Trophoblast cell (in vitro differentiated cells and primary cell): ENCODE measurements around the gene MCEE.

Experiments used
- DNase-seq, 2 donors: peaks; one replicate each; pipeline ENCODE4 v3.0.0-alpha.2; 2016
- H2AFZ ChIP-seq: 2 replicates; pipeline ENCODE4 v1.6.1; 2013; ENCODE audit warnings: low read length, moderate library complexity, mild to moderate bottlenecking; ENCODE audit not compliant: insufficient read depth, poor library complexity
- H2AK5ac ChIP-seq: 2 replicates; pipeline ENCODE4 v1.6.1; 2013; ENCODE audit warnings: mild to moderate bottlenecking, low read length
- H2BK120ac ChIP-seq: 2 replicates; pipeline ENCODE4 v1.6.1; 2013; ENCODE audit warnings: low read length, mild to moderate bottlenecking, moderate library complexity; ENCODE audit not compliant: insufficient read depth, poor library complexity
- H2BK12ac ChIP-seq: 2 replicates; pipeline ENCODE4 v1.6.1; 2013; ENCODE audit warnings: mild to moderate bottlenecking, low read length, moderate library complexity
- H2BK5ac ChIP-seq: 2 replicates; pipeline ENCODE4 v1.6.1; 2013; ENCODE audit warnings: low read length, low read depth, moderate library complexity, mild to moderate bottlenecking; ENCODE audit not compliant: poor library complexity
- H3K14ac ChIP-seq: 2 replicates; pipeline ENCODE4 v1.6.1; 2013; ENCODE audit warnings: mild to moderate bottlenecking, low read length
- H3K18ac ChIP-seq: 2 replicates; pipeline ENCODE4 v1.6.1; 2013; ENCODE audit warnings: mild to moderate bottlenecking, low read length
- H3K23ac ChIP-seq: 2 replicates; pipeline ENCODE4 v1.6.1; 2013; ENCODE audit warnings: low read length
- H3K27ac ChIP-seq: 2 replicates; pipeline ENCODE4 v1.5.1; 2013; ENCODE audit warnings: low read depth, mild to moderate bottlenecking, inconsistent platforms, low read length, moderate library complexity
- H3K27me3 ChIP-seq: 2 replicates; pipeline ENCODE4 v1.6.1; 2013; ENCODE audit warnings: inconsistent platforms, mild to moderate bottlenecking, low read length, moderate library complexity; ENCODE audit not compliant: insufficient read depth
- H3K36me3 ChIP-seq, 2 experiments: 1 replicate in 1 of 2; 2 replicates in 1 of 2; pipeline ENCODE4 v1.6.1; 2013; ENCODE audit warnings: low read length in 2 of 2, mild to moderate bottlenecking in 2 of 2, moderate library complexity in 1 of 2; ENCODE audit not compliant: insufficient read depth in 2 of 2, control insufficient read depth in 1 of 2
- H3K4ac ChIP-seq: 2 replicates; pipeline ENCODE4 v1.6.1; 2013; ENCODE audit warnings: low read depth, mild to moderate bottlenecking, low read length, moderate library complexity
- H3K4me1 ChIP-seq, 2 experiments: 1 replicate in 1 of 2; 2 replicates in 1 of 2; pipeline ENCODE4 v1.6.1; 2013; ENCODE audit warnings: low read length in 2 of 2, mild to moderate bottlenecking in 2 of 2, moderate library complexity in 1 of 2; ENCODE audit not compliant: insufficient read depth in 2 of 2, control insufficient read depth in 1 of 2
- H3K4me2 ChIP-seq: 2 replicates; pipeline ENCODE4 v1.6.1; 2013; ENCODE audit warnings: inconsistent platforms, mild to moderate bottlenecking, low read length, moderate library complexity
- H3K4me3 ChIP-seq: 2 replicates; pipeline ENCODE4 v1.5.1; 2013; ENCODE audit warnings: mild to moderate bottlenecking, low read depth, low read length, inconsistent platforms
- H3K79me1 ChIP-seq: one replicate; pipeline ENCODE4 v1.6.1; 2013; ENCODE audit warnings: low read length
- H3K79me2 ChIP-seq: 2 replicates; pipeline ENCODE4 v1.6.1; 2013; ENCODE audit warnings: low read length, mild to moderate bottlenecking; ENCODE audit not compliant: control insufficient read depth, insufficient read depth, poor library complexity
- H3K9ac ChIP-seq: 2 replicates; pipeline ENCODE4 v1.6.1; 2013; ENCODE audit warnings: mild to moderate bottlenecking, low read length
- H3K9me3 ChIP-seq: 2 replicates; pipeline ENCODE4 v1.6.1; 2013; ENCODE audit warnings: low read depth, mild to moderate bottlenecking, control low read depth, inconsistent platforms, low read length; ENCODE audit not compliant: insufficient read depth
- H4K12ac ChIP-seq: 2 replicates; pipeline ENCODE4 v1.6.1; 2013; ENCODE audit warnings: low read depth, mild to moderate bottlenecking, low read length, moderate library complexity
- H4K8ac ChIP-seq: 2 replicates; pipeline ENCODE4 v1.6.1; 2013; ENCODE audit warnings: low read depth, mild to moderate bottlenecking, low read length, moderate library complexity
- H4K91ac ChIP-seq: one replicate; pipeline ENCODE4 v1.6.1; 2013; ENCODE audit warnings: low read depth, mild to moderate bottlenecking, low read length, moderate library complexity
- WGBS: extraction: QIAGEN DNeasy Blood & Tissue Kit; methylation state at CpG from one replicate; pipeline ENCODE4 v1.1.7; 2013; ENCODE audit warnings: missing lambda C conversion rate; ENCODE audit not compliant: insufficient read length, insufficient coverage; ENCODE audit errors: extremely low coverage; 5-methylcytosine and 5-hydroxymethylcytosine counted together

The MCEE gene

DNA sequence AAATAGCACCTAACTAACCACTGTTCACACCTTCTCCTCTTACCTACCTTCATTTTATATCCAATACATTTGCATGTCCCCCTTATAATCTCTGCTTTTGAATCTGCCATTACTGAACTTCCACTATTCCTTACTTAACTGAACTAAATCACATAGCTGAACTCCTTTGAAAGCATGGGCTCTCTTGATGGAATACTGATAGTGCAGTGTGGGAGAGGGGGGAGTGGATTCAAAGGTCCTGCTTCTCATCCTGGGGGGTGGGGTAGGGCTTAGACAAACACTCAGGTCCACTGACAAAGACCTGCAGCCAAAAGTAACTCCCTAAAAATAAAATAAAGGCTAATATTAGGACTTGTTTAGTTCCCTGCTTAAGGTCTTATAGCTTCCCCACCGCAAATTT lies 8.6 kb downstream of the MCEE start:
- Histone ChIP-seq H3K4ac (no peak overlapping the region), H2BK12ac (no peak overlapping the region), H3K14ac (no peak overlapping the region), H3K23ac (no peak overlapping the region), H4K12ac (no peak overlapping the region), H2BK5ac (no peak overlapping the region), H3K79me1 (no peaks in the 10 kb centered on the region), H3K36me3 (peaks cover 13 to 26% of the 10 kb centered on the region in 2 experiments), H2AFZ (no peak overlapping the region), H3K79me2 (no peaks in the 10 kb centered on the region), H3K4me1 (peaks cover 2% of the 10 kb centered on the region in 2 experiments), H3K27me3 (no peaks in the 10 kb centered on the region), H4K91ac (no peak overlapping the region), H3K27ac (no peak overlapping the region), H4K8ac (no peak overlapping the region), H3K4me2 (no peak overlapping the region), H3K18ac (no peak overlapping the region), H3K4me3 (no peak overlapping the region), H2AK5ac (no peak overlapping the region), H3K9ac (no peak overlapping the region), H3K9me3 (peaks cover 4% of the 10 kb centered on the region), H2BK120ac (no peak overlapping the region)
- DNase-seq: no peak
- whole genome bisulfite sequencing: no CpG with 5 or more reads among the region's 1 CpG

DNA sequence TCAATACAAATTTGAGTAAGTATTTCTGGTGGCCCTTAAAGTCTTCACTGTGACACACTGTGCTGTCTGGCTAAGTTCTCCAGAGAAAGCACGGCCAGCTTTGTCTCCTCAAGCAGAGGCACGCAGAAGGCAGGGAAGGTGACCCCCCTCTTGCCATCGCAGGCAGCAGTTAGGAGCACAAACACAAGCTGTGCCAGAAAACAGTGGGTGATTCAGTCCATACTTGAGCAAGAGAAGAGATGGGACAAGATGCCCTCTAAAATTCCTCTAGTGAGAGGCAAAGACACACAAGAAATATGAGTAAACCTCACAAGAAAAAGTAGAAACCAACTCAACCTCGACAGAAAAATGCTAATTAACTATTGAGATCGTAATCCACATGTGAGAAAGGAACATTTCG lies 9.8 kb downstream of the MCEE start:
- H4K8ac ChIP-seq: no peak overlapping the region
- no peak overlapping the region for H4K91ac ChIP-seq
- no peak overlapping the region for H2BK5ac ChIP-seq
- no peak overlapping the region for H3K9ac ChIP-seq
- H3K4me3 ChIP-seq: no peak overlapping the region
- H2BK12ac ChIP-seq: no peak overlapping the region
- H3K79me2 ChIP-seq: no peaks in the 10 kb centered on the region
- H2AK5ac ChIP-seq: no peak overlapping the region
- H3K36me3 ChIP-seq: peaks cover 14 to 27% of the 10 kb centered on the region in 2 experiments
- no peak overlapping the region for H3K4ac ChIP-seq
- no peak overlapping the region for H3K4me2 ChIP-seq
- no peak overlapping the region for H3K14ac ChIP-seq
- no peak overlapping the region for H3K18ac ChIP-seq
- no CpG with 5 or more reads among the region's 6 CpGs for WGBS
- no peak for DNase-seq
- H3K79me1 ChIP-seq: no peaks in the 10 kb centered on the region
- no peak overlapping the region for H2AFZ ChIP-seq
- no peak overlapping the region for H3K23ac ChIP-seq
- no peaks in the 10 kb centered on the region for H3K27me3 ChIP-seq
- peaks cover 4% of the 10 kb centered on the region for H3K9me3 ChIP-seq
- no peak overlapping the region for H3K27ac ChIP-seq
- H3K4me1 ChIP-seq: no peaks in the 10 kb centered on the region
- no peak overlapping the region for H4K12ac ChIP-seq
- H2BK120ac ChIP-seq: no peak overlapping the region

- Histone ChIP-seq H2BK5ac (no peak overlapping the region), H3K23ac (no peak overlapping the region), H3K36me3 (peaks cover 17 to 25% of the 10 kb centered on the region in 2 experiments), H3K27me3 (no peaks in the 10 kb centered on the region), H3K9ac (no peak overlapping the region), H2AK5ac (no peak overlapping the region), H3K14ac (no peak overlapping the region), H3K9me3 (peaks cover 4% of the 10 kb centered on the region), H2AFZ (no peak overlapping the region), H4K8ac (no peak overlapping the region), H3K4me3 (no peak overlapping the region), H3K4ac (no peak overlapping the region), H3K79me1 (no peaks in the 10 kb centered on the region), H3K27ac (no peak overlapping the region), H3K79me2 (no peaks in the 10 kb centered on the region), H3K4me1 (no peaks in the 10 kb centered on the region), H4K12ac (no peak overlapping the region), H4K91ac (no peak overlapping the region), H3K4me2 (no peak overlapping the region), H2BK12ac (no peak overlapping the region), H2BK120ac (no peak overlapping the region), H3K18ac (no peak overlapping the region)
- DNase-seq: no peak
These were observed 13.0 kb downstream of the MCEE start for GRCh38 chr2:71117063-71117462.

GRCh38 chr2:71113843-71114242 lies 16.2 kb downstream of the MCEE start:
- Histone ChIP-seq H4K12ac (no peak overlapping the region), H3K9me3 (peaks cover 3% of the 10 kb centered on the region), H3K4me2 (no peak overlapping the region), H4K91ac (no peak overlapping the region), H2BK12ac (no peak overlapping the region), H3K14ac (no peak overlapping the region), H3K4me3 (no peak overlapping the region), H2AK5ac (no peak overlapping the region), H4K8ac (no peak overlapping the region), H3K18ac (no peak overlapping the region), H2BK120ac (no peak overlapping the region), H3K4ac (no peak overlapping the region), H3K9ac (no peak overlapping the region), H3K79me2 (no peaks in the 10 kb centered on the region), H3K4me1 (no peaks in the 10 kb centered on the region), H2BK5ac (no peak overlapping the region), H3K23ac (no peak overlapping the region), H3K79me1 (no peaks in the 10 kb centered on the region), H3K36me3 (peaks cover 15 to 19% of the 10 kb centered on the region in 2 experiments), H3K27ac (no peak overlapping the region), H2AFZ (no peak overlapping the region), H3K27me3 (no peaks in the 10 kb centered on the region)
- no CpG with 5 or more reads among the region's 1 CpG for WGBS
- no peak for DNase-seq
